Measurements from ENCODE around the gene CLNK. TPM values are rescaled to one million over a fixed set of nuclear protein-coding genes. Genes with fewer than 3 reads are reported as not detected.

The CLNK gene
- total RNA-seq (0.67 TPM), polyA plus RNA-seq (1 to 10 TPM; 1.8 to 4.5 (median 2.5) TPM)

DNA sequence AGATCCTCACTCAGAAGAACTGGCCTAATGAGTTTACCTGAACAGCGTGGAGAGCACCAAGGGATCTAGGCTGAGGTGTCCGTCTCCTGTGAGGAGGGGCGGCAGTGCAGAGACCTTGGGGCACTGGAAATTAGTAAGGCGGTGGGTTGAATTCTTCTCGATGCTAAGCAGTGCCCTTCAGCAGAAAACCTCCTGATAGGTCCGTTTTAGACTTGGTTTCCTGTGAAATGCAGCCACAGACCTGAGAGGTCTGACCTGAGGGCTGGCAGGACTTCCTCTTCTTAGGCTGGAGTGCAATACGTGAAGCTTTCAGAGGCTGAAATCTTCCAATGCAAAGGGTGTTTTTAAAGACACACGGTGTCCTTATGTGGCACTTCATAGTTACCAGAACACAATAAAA, at the start of gene CLNK:
Gene CLNK (minus strand): TSS at position 138 of the 400 bp plus-strand sequence. CDS start 16,899 bp downstream, outside the sequence.
- no peak within 1 kb of the TSS for H3K27ac ChIP-seq (ENCODE audit: insufficient read depth, low read length, poor library complexity, severe bottlenecking)
- ATAC-seq (ENCODE audit: low read depth in 2 of 2) = peak in 1 of 2 donors; percentile 37
- no peaks in the 10 kb centered on the region for H3K36me3 ChIP-seq (ENCODE audit: control insufficient read depth, insufficient read depth, low read length)
- no peak within 1 kb of the TSS for H3K4me3 ChIP-seq (ENCODE audit: low read depth, low read length)
- DNase-seq = no peak
- H3K4me1 ChIP-seq (ENCODE audit: control insufficient read depth, insufficient read depth, low read length, poor library complexity, severe bottlenecking) = no peaks in the 10 kb centered on the region
- Mint-ChIP-seq H3K4me1 (peaks cover 0 to 23% (median 9%) of the 10 kb centered on the region in 4 donors), H3K9me3 (peaks cover 0 to 5% (median 0%) of the 10 kb centered on the region in 7 donors), H3K36me3 (no peaks in the 10 kb centered on the region), H3K4me3 (no peak within 1 kb of the TSS), H3K27ac (peak within 1 kb of the TSS in 1 of 3 donors; percentile 21), H3K27me3 (no peaks in the 10 kb centered on the region)
- no peaks in the 10 kb centered on the region for H3K27me3 ChIP-seq (ENCODE audit: control insufficient read depth, insufficient read depth, low read length)
- H3K9me3 ChIP-seq (ENCODE audit: control insufficient read depth in 2 of 2, low read length in 2 of 2) = no peaks in the 10 kb centered on the region

GRCh38 chr4:10733481-10734062, 49.0 kb upstream of the CLNK start:
- no peaks in the 10 kb centered on the region for H3K9me3 ChIP-seq (ENCODE audit: control insufficient read depth in 2 of 2, low read length in 2 of 2)
- H3K4me3 ChIP-seq (ENCODE audit: low read depth, low read length) = peak overlapping the region; percentile 69
- Mint-ChIP-seq H3K9me3 (peaks cover 0 to 2% (median 0%) of the 10 kb centered on the region in 7 donors), H3K4me1 (peaks cover 17 to 70% (median 31%) of the 10 kb centered on the region in 4 donors), H3K4me3 (peak overlapping the region; percentile 68 to 79 (median 74)), H3K27me3 (peaks cover 6% of the 10 kb centered on the region), H3K36me3 (no peaks in the 10 kb centered on the region), H3K27ac (peak overlapping the region; percentile 73 to 81 (median 76))
- no peaks in the 10 kb centered on the region for H3K36me3 ChIP-seq (ENCODE audit: control insufficient read depth, insufficient read depth, low read length)
- DNase-seq = no peak
- no peak for ATAC-seq (ENCODE audit: low read depth in 2 of 2)
- peaks cover 12% of the 10 kb centered on the region for H3K4me1 ChIP-seq (ENCODE audit: control insufficient read depth, insufficient read depth, low read length, poor library complexity, severe bottlenecking)
- H3K27me3 ChIP-seq (ENCODE audit: control insufficient read depth, insufficient read depth, low read length) = no peaks in the 10 kb centered on the region
- peak overlapping the region; percentile 26 for H3K27ac ChIP-seq (ENCODE audit: insufficient read depth, low read length, poor library complexity, severe bottlenecking)

GRCh38 chr4:10732914-10733415, 48.4 kb upstream of the CLNK start:
- peak; percentile 19 to 35 for ATAC-seq (ENCODE audit: low read depth in 2 of 2)
- peaks cover 6% of the 10 kb centered on the region for H3K27me3 Mint-ChIP-seq

GRCh38 chr4:10732235-10732913, 47.8 kb upstream of the CLNK start:
- peaks cover 17 to 75% (median 32%) of the 10 kb centered on the region in 4 donors for H3K4me1 Mint-ChIP-seq
- H3K4me3 Mint-ChIP-seq = peak overlapping the region; percentile 68 to 79 (median 74)
- peak overlapping the region; percentile 27 to 87 (median 73) for H3K27ac Mint-ChIP-seq

More at GRCh38 chr4:10732914-10733415, 48.4 kb upstream of the CLNK start:
- no peaks in the 10 kb centered on the region for H3K36me3 Mint-ChIP-seq
- peak overlapping the region; percentile 27 to 87 (median 73) for H3K27ac Mint-ChIP-seq
- Histone ChIP-seq H3K4me1 (ENCODE audit: control insufficient read depth, insufficient read depth, low read length, poor library complexity, severe bottlenecking) (peaks cover 12% of the 10 kb centered on the region), H3K27me3 (ENCODE audit: control insufficient read depth, insufficient read depth, low read length) (no peaks in the 10 kb centered on the region), H3K36me3 (ENCODE audit: control insufficient read depth, insufficient read depth, low read length) (no peaks in the 10 kb centered on the region), H3K9me3 (ENCODE audit: control insufficient read depth in 2 of 2, low read length in 2 of 2) (no peaks in the 10 kb centered on the region), H3K27ac (ENCODE audit: insufficient read depth, low read length, poor library complexity, severe bottlenecking) (peak overlapping the region; percentile 56), H3K4me3 (ENCODE audit: low read depth, low read length) (peak overlapping the region; percentile 69)
- H3K4me1 Mint-ChIP-seq = peaks cover 17 to 70% (median 31%) of the 10 kb centered on the region in 4 donors
- H3K9me3 Mint-ChIP-seq = peaks cover 0 to 2% (median 0%) of the 10 kb centered on the region in 7 donors
- H3K4me3 Mint-ChIP-seq = peak overlapping the region; percentile 68 to 79 (median 74)
- DNase-seq = peak in 1 of 3 donors; percentile 27

DNA sequence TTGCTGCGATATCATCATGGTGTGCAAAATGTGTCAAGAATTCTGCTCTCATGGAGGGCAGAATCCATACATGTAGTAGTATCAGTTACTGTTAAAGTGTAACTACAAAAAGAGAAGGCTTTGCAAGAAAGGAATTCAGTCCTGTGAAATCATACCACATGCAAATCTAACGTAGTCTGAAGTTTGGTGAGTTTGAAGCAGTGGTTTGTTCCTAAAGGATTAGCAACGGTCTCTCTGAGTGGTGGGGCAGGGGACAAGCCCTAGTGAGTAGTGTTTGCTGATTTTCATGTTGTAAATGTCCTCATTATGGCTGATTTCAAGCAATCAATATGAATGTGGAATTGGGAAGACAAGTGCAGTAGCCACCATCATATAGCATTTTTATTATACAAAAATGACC, 47.1 kb upstream of the CLNK start:
- Histone ChIP-seq H3K27me3 (ENCODE audit: control insufficient read depth, insufficient read depth, low read length) (no peaks in the 10 kb centered on the region), H3K9me3 (ENCODE audit: control insufficient read depth in 2 of 2, low read length in 2 of 2) (no peaks in the 10 kb centered on the region), H3K4me3 (ENCODE audit: low read depth, low read length) (peak overlapping the region; percentile 32), H3K36me3 (ENCODE audit: control insufficient read depth, insufficient read depth, low read length) (no peaks in the 10 kb centered on the region), H3K4me1 (ENCODE audit: control insufficient read depth, insufficient read depth, low read length, poor library complexity, severe bottlenecking) (peaks cover 12% of the 10 kb centered on the region), H3K27ac (ENCODE audit: insufficient read depth, low read length, poor library complexity, severe bottlenecking) (peak overlapping the region; percentile 17)
- no peaks in the 10 kb centered on the region for H3K36me3 Mint-ChIP-seq
- H3K27me3 Mint-ChIP-seq = peaks cover 6% of the 10 kb centered on the region
- peak overlapping the region in 1 of 3 donors; percentile 47 for H3K27ac Mint-ChIP-seq
- ATAC-seq (ENCODE audit: low read depth in 2 of 2) (no peak), DNase-seq (no peak)
- H3K4me1 Mint-ChIP-seq = peaks cover 17 to 80% (median 36%) of the 10 kb centered on the region in 4 donors
- H3K9me3 Mint-ChIP-seq = peaks cover 0 to 2% (median 0%) of the 10 kb centered on the region in 7 donors
- peak overlapping the region; percentile 26 to 78 (median 72) for H3K4me3 Mint-ChIP-seq

More at GRCh38 chr4:10732235-10732913, 47.8 kb upstream of the CLNK start:
- Histone ChIP-seq H3K9me3 (ENCODE audit: control insufficient read depth in 2 of 2, low read length in 2 of 2) (no peaks in the 10 kb centered on the region), H3K27ac (ENCODE audit: insufficient read depth, low read length, poor library complexity, severe bottlenecking) (peak overlapping the region; percentile 56), H3K27me3 (ENCODE audit: control insufficient read depth, insufficient read depth, low read length) (no peaks in the 10 kb centered on the region), H3K4me3 (ENCODE audit: low read depth, low read length) (peak overlapping the region; percentile 69), H3K36me3 (ENCODE audit: control insufficient read depth, insufficient read depth, low read length) (no peaks in the 10 kb centered on the region), H3K4me1 (ENCODE audit: control insufficient read depth, insufficient read depth, low read length, poor library complexity, severe bottlenecking) (peaks cover 12% of the 10 kb centered on the region)
- no peaks in the 10 kb centered on the region for H3K36me3 Mint-ChIP-seq
- peaks cover 6% of the 10 kb centered on the region for H3K27me3 Mint-ChIP-seq
- DNase-seq (peak in 1 of 3 donors; percentile 34), ATAC-seq (ENCODE audit: low read depth in 2 of 2) (no peak)
- peaks cover 0 to 2% (median 0%) of the 10 kb centered on the region in 7 donors for H3K9me3 Mint-ChIP-seq

- Mint-ChIP-seq H3K4me1 (peaks cover 17 to 79% (median 37%) of the 10 kb centered on the region in 4 donors), H3K36me3 (no peaks in the 10 kb centered on the region), H3K9me3 (peaks cover 0 to 2% (median 0%) of the 10 kb centered on the region in 7 donors), H3K4me3 (peak overlapping the region; percentile 62 to 78 (median 72)), H3K27ac (peak overlapping the region in 2 of 3 donors; percentile 22 to 47), H3K27me3 (peaks cover 6% of the 10 kb centered on the region)
- H3K9me3 ChIP-seq (ENCODE audit: control insufficient read depth in 2 of 2, low read length in 2 of 2) = no peaks in the 10 kb centered on the region
- peaks cover 12% of the 10 kb centered on the region for H3K4me1 ChIP-seq (ENCODE audit: control insufficient read depth, insufficient read depth, low read length, poor library complexity, severe bottlenecking)
- ATAC-seq (ENCODE audit: low read depth in 2 of 2) (no peak), DNase-seq (no peak)
- peak overlapping the region; percentile 17 for H3K27ac ChIP-seq (ENCODE audit: insufficient read depth, low read length, poor library complexity, severe bottlenecking)
- H3K27me3 ChIP-seq (ENCODE audit: control insufficient read depth, insufficient read depth, low read length) = no peaks in the 10 kb centered on the region
- H3K36me3 ChIP-seq (ENCODE audit: control insufficient read depth, insufficient read depth, low read length) = no peaks in the 10 kb centered on the region
- H3K4me3 ChIP-seq (ENCODE audit: low read depth, low read length) = peak overlapping the region; percentile 32
These were observed 46.6 kb upstream of the CLNK start for GRCh38 chr4:10731162-10731561.

- H3K4me3 Mint-ChIP-seq = peak overlapping the region; percentile 62 to 78 (median 66)
- Histone ChIP-seq H3K27me3 (ENCODE audit: control insufficient read depth, insufficient read depth, low read length) (no peaks in the 10 kb centered on the region), H3K4me3 (ENCODE audit: low read depth, low read length) (peak overlapping the region; percentile 32), H3K4me1 (ENCODE audit: control insufficient read depth, insufficient read depth, low read length, poor library complexity, severe bottlenecking) (peaks cover 12% of the 10 kb centered on the region), H3K9me3 (ENCODE audit: control insufficient read depth in 2 of 2, low read length in 2 of 2) (no peaks in the 10 kb centered on the region), H3K27ac (ENCODE audit: insufficient read depth, low read length, poor library complexity, severe bottlenecking) (peak overlapping the region; percentile 38), H3K36me3 (ENCODE audit: control insufficient read depth, insufficient read depth, low read length) (no peaks in the 10 kb centered on the region)
- H3K4me1 Mint-ChIP-seq = peaks cover 17 to 78% (median 37%) of the 10 kb centered on the region in 4 donors
- H3K27ac Mint-ChIP-seq = peak overlapping the region; percentile 5 to 62 (median 49)
- peaks cover 0 to 2% (median 0%) of the 10 kb centered on the region in 7 donors for H3K9me3 Mint-ChIP-seq
- peaks cover 6% of the 10 kb centered on the region for H3K27me3 Mint-ChIP-seq
- no peak for ATAC-seq (ENCODE audit: low read depth in 2 of 2)
- H3K36me3 Mint-ChIP-seq = no peaks in the 10 kb centered on the region
- no peak for DNase-seq
These were observed 46.0 kb upstream of the CLNK start for GRCh38 chr4:10730590-10730989.
